A549 (cell line): Measurements from ENCODE around the gene TPM4.

ENCODE experiments used
- CEBPB ChIP-seq, 2 experiments: fragments of >200 bp in 1 of 2; sonication (Bioruptor Twin) in 1 of 2; formaldehyde crosslinking in 1 of 2; IDR thresholded peaks; 2 replicates each; pipeline ENCODE4 v1.6.1; 2012 to 2016
- TF ChIP-seq, protein P1 (sequence below): fragments of >200 bp; sonication (Bioruptor Twin); formaldehyde crosslinking; IDR thresholded peaks from 3 replicates; pipeline ENCODE4 v1.5.1; 2016
- TF ChIP-seq, protein P2 (sequence below): fragments of 200-600 bp; sonication (generic); IDR thresholded peaks from 2 replicates; pipeline ENCODE4 v1.6.1; 2016; ENCODE audit warnings: antibody characterized with exemption, mild to moderate bottlenecking, moderate library complexity

DNA sequence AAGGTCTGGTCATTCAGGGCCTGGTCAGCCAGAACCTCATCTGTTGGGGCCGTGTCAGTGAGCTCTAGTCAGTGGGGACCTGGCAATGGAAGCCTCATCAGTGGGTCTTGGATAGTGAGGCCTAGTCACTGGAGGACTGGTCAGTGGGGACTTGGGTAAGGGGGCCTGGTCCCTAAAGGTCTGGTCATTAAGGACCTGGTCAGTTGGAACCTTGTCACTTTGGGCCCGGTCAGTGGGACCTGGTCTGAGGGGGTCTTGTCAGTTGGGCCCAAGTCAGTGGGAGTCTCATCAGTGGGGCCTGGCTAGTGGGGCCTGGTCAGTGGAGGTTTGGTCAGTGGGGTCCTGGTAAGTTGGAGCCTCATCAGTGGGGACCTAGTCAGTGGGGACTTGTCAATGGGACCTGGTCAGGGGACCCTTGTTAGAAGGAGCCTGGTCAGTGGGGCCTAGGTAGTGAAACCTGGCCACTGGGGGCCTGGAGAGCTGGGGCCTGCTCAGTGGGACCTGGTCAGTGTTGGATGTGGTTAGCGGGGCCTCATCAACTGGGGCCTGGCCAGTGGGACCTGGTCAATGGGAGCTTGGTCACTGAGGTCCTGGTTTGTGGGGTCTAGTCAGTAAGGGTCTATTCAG, 43.7 kb upstream of the TPM4 start:
- no peak for TF ChIP-seq CEBPB (IDR thresholded peaks at IDR 0.05)
- TF ChIP-seq, protein P1, sequence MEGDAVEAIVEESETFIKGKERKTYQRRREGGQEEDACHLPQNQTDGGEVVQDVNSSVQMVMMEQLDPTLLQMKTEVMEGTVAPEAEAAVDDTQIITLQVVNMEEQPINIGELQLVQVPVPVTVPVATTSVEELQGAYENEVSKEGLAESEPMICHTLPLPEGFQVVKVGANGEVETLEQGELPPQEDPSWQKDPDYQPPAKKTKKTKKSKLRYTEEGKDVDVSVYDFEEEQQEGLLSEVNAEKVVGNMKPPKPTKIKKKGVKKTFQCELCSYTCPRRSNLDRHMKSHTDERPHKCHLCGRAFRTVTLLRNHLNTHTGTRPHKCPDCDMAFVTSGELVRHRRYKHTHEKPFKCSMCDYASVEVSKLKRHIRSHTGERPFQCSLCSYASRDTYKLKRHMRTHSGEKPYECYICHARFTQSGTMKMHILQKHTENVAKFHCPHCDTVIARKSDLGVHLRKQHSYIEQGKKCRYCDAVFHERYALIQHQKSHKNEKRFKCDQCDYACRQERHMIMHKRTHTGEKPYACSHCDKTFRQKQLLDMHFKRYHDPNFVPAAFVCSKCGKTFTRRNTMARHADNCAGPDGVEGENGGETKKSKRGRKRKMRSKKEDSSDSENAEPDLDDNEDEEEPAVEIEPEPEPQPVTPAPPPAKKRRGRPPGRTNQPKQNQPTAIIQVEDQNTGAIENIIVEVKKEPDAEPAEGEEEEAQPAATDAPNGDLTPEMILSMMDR: no peak
- TF ChIP-seq, protein P2, sequence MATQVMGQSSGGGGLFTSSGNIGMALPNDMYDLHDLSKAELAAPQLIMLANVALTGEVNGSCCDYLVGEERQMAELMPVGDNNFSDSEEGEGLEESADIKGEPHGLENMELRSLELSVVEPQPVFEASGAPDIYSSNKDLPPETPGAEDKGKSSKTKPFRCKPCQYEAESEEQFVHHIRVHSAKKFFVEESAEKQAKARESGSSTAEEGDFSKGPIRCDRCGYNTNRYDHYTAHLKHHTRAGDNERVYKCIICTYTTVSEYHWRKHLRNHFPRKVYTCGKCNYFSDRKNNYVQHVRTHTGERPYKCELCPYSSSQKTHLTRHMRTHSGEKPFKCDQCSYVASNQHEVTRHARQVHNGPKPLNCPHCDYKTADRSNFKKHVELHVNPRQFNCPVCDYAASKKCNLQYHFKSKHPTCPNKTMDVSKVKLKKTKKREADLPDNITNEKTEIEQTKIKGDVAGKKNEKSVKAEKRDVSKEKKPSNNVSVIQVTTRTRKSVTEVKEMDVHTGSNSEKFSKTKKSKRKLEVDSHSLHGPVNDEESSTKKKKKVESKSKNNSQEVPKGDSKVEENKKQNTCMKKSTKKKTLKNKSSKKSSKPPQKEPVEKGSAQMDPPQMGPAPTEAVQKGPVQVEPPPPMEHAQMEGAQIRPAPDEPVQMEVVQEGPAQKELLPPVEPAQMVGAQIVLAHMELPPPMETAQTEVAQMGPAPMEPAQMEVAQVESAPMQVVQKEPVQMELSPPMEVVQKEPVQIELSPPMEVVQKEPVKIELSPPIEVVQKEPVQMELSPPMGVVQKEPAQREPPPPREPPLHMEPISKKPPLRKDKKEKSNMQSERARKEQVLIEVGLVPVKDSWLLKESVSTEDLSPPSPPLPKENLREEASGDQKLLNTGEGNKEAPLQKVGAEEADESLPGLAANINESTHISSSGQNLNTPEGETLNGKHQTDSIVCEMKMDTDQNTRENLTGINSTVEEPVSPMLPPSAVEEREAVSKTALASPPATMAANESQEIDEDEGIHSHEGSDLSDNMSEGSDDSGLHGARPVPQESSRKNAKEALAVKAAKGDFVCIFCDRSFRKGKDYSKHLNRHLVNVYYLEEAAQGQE: no peak
